HG03175 (cell line): ENCODE measurements around the gene PTPA.
"Not testable (repeated sequence)": the region's sequence is repeated elsewhere in the genome, so short reads cannot be mapped to it uniquely, and the experiment has no call there.

Experiments
- ATAC-seq: cut with Tn5 transposase; IDR thresholded peaks from one replicate; pipeline ENCODE4 v1.9.1; 2021; ENCODE audit warnings: mild to moderate bottlenecking, moderate library complexity; ENCODE audit not compliant: unreplicated experiment

The PTPA gene

DNA sequence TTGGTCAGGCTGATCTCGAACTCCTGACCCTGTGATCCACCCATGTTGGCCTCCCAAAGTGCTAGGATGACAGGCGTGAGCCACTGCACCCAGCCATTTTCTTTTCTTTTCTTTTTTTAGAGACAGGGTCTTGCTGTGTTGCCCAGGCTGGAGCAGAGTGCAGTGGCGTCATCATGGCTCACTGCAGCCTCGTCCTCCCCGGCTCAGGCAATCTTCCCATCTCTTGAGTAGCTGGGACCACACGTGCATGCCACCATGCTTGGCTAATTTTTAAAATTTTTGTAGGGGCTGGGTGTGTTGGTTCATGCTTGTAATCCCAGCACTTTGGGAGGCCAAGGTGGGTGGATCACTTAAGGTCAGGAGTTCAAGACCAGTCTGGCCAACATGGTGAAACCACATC is 85.8 kb downstream of the PTPA start:
- not testable (repeated sequence) for ATAC-seq

DNA sequence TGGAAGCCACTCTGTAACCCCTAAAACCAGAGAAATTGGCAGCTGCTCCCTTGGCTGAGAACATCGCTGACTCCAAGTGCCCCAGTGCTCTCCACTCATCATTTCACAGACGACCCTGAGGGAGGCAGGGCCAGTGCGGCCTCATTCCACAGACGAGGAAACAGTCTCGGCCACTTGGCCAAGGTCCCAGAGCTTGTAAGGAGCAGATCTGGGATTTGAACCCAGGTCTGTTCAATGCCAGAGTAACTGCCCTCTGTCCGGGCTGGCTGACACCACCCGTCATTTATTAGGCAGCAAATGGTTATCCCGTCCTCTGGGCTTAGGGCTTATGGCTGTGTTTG is 86.7 kb downstream of the PTPA start:
- ATAC-seq: no peak
